HFFc6 (cell line): Measurements from ENCODE around the gene CD38. TPM values are rescaled to one million over a fixed set of nuclear protein-coding genes. Genes with fewer than 3 reads are reported as not detected.

Experiments
- DNase-seq: peaks from one replicate; pipeline ENCODE4 v3.0.0-alpha.2; 2018
- H3K27ac Mint-ChIP-seq: 2 replicates; pipeline ENCODE4 v1.8.0; 2020; ENCODE audit warnings: mild to moderate bottlenecking, mixed read lengths
- H3K27me3 Mint-ChIP-seq: 2 replicates; pipeline ENCODE4 v1.8.0; 2021; ENCODE audit warnings: mild to moderate bottlenecking, moderate library complexity, mixed read lengths; ENCODE audit not compliant: insufficient read depth
- H3K36me3 Mint-ChIP-seq: 2 replicates; pipeline ENCODE4 v1.8.0; 2021; ENCODE audit warnings: low read depth, mixed read lengths
- H3K4me1 Mint-ChIP-seq: 2 replicates; pipeline ENCODE4 v1.8.0; 2020; ENCODE audit warnings: low read depth, mixed read lengths
- H3K4me3 Mint-ChIP-seq: 2 replicates; pipeline ENCODE4 v1.8.0; 2020; ENCODE audit warnings: mild to moderate bottlenecking, moderate library complexity, mixed read lengths
- H3K9me3 Mint-ChIP-seq: 2 replicates; pipeline ENCODE4 v1.8.0; 2020; ENCODE audit warnings: mild to moderate bottlenecking, mixed read lengths
- CTCF ChIP-seq: fragments of 200-600 bp; sonication (generic); IDR thresholded peaks from 2 replicates; pipeline ENCODE4 v1.5.0; 2021; ENCODE audit warnings: antibody characterized with exemption, mild to moderate bottlenecking
- total RNA-seq, 6 experiments: library from RNA; stranded (reverse); fragmentation: NEBNext Ultra II Directional; extraction: Animal tissue kit (Norgen Biotek cat#: 25700); gene quantifications; 2 replicates in 1 of 6; 3 replicates in 5 of 6; pipeline ENCODE4 v1.2.3, GENCODE V29; 2021

Gene CD38
- total RNA-seq, 6 experiments from 2014 or later = 0.07 to 0.15 (median 0.07) TPM; not detected in 3

DNA sequence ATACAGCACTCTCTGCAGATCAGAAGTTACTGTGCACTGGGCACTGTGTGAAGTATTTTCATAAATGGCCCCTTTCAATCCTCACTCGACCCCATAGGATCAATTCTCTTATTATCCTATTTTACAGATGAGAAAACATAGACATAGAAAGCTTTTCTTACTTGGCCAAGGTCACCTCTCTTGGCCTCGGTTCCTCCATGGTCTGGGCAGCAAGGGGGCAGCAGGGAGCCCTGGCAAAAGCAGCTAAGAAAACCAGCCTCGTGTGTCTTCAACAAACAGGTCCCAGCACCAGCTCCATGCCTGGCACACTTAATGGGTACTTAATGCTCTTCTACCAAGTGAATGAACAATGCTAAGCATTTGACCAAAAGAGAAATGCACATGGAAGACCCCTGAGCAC, 40.9 kb upstream of the CD38 start:
- TF ChIP-seq CTCF = 0 out of 2 replicates have a peak, but pooled peaks have one; percentile 14
- H3K4me1 Mint-ChIP-seq = peaks cover 9% of the 10 kb centered on the region
- no peak overlapping the region for H3K4me3 Mint-ChIP-seq
- DNase-seq = no peak
- peaks cover 10% of the 10 kb centered on the region; the same call in 1 of the 2 replicates for H3K36me3 Mint-ChIP-seq
- peaks cover 24% of the 10 kb centered on the region for H3K27me3 Mint-ChIP-seq
- peaks cover 16% of the 10 kb centered on the region for H3K9me3 Mint-ChIP-seq
- no peak overlapping the region for H3K27ac Mint-ChIP-seq

DNA sequence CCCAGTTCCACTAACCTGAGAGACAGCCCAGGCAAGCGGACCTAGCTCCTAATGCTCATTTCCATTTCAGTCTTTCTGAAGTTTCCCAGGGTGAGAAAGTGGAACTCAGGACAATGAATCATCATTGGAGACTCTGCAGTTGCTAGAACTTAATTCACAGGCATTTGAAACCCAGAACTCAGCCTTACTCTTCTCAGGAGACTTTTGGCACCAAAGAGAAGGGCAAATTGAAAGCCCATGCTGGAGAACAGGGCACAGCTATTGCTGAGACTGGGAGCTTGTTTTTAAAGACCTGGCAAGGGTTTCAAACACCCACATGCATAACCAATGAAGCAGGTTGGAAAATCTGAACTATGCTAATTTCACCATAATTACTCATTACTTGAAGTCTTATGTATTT, 39.3 kb upstream of the CD38 start:
- DNase-seq = no peak
- H3K27ac Mint-ChIP-seq = no peak overlapping the region
- TF ChIP-seq CTCF = no peak
- H3K9me3 Mint-ChIP-seq = peaks cover 17% of the 10 kb centered on the region
- H3K4me1 Mint-ChIP-seq = peaks cover 12% of the 10 kb centered on the region
- no peak overlapping the region for H3K4me3 Mint-ChIP-seq
- H3K27me3 Mint-ChIP-seq = peaks cover 24% of the 10 kb centered on the region
- H3K36me3 Mint-ChIP-seq = peaks cover 15% of the 10 kb centered on the region; the same call in 1 of the 2 replicates

DNA sequence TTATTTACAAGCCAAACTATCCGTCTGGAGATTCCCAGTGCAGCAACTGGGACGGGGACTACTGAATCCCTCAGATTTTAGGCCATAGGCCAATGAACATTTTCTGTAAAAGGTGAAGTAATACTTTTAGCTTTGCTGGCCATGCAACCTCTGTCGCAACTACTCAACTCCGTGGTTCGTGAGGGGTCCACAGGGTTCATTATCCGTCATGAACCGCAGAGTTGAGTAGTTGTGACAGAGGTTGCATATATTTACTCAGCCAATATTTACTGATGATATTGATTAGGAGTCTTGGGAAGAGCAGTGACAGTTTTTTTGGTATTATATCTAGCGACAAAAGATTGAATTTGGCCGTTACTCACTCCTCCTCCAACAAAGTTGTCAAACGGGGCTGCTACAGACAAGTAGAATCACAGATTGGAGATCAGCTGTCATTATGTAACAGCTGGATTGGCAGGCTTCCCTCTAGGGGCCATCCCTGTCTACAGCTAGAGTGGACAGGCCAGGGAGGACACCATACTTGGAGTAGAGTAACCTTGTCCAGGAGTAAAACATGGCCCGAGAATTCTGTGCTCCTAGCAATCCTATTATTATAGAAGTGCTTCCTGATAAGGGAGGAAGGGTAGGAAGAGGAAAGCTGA, 37.2 kb upstream of the CD38 start:
- H3K27me3 Mint-ChIP-seq = peaks cover 15% of the 10 kb centered on the region
- no peak overlapping the region for H3K4me3 Mint-ChIP-seq
- peaks cover 17% of the 10 kb centered on the region for H3K9me3 Mint-ChIP-seq
- no peak overlapping the region for H3K27ac Mint-ChIP-seq
- peaks cover 17% of the 10 kb centered on the region for H3K4me1 Mint-ChIP-seq
- TF ChIP-seq CTCF = no peak
- no peak for DNase-seq
- H3K36me3 Mint-ChIP-seq = peaks cover 15% of the 10 kb centered on the region; the same call in 1 of the 2 replicates

- H3K27ac Mint-ChIP-seq = no peak overlapping the region
- DNase-seq = no peak
- TF ChIP-seq CTCF = no peak
- peaks cover 15% of the 10 kb centered on the region for H3K27me3 Mint-ChIP-seq
- peaks cover 15% of the 10 kb centered on the region; the same call in 1 of the 2 replicates for H3K36me3 Mint-ChIP-seq
- peaks cover 17% of the 10 kb centered on the region for H3K4me1 Mint-ChIP-seq
- no peak overlapping the region for H3K4me3 Mint-ChIP-seq
- H3K9me3 Mint-ChIP-seq = peaks cover 22% of the 10 kb centered on the region
These were observed 36.0 kb upstream of the CD38 start for GRCh38 chr4:15742083-15742582.

DNA sequence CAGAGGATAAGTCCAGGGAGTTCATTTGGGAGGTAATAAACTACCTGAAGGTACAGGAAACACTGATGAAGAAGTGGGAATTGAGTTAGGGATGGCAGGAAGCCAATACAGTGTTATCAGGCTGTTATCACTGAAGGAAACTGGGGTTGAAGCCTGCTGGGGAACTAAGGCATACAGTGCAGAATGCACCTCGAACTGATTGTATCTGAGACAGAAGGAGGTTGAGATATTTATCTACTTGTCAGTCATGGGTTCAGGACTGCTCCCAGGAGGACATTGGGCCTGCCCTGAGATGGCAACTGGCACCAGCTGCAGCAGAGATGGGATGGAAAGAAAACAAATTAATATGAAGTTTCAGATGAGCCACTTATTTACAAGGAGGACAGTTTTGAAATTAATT, 35.5 kb upstream of the CD38 start:
- DNase-seq = no peak
- no peak overlapping the region for H3K27ac Mint-ChIP-seq
- H3K36me3 Mint-ChIP-seq = peaks cover 15% of the 10 kb centered on the region; the same call in 1 of the 2 replicates
- peaks cover 17% of the 10 kb centered on the region for H3K4me1 Mint-ChIP-seq
- no peak overlapping the region for H3K4me3 Mint-ChIP-seq
- peaks cover 10% of the 10 kb centered on the region for H3K27me3 Mint-ChIP-seq
- peaks cover 22% of the 10 kb centered on the region for H3K9me3 Mint-ChIP-seq
- TF ChIP-seq CTCF = no peak
